NCI-H226 (cell line): ENCODE measurements around the gene POLR1G.

Source experiments
- DNase-seq: peaks from one replicate; pipeline ENCODE4 v3.0.0-alpha.2; 2015

The POLR1G gene

GRCh38 chr19:45448887-45449299 lies 42.4 kb downstream of the POLR1G start:
- DNase-seq: peak; percentile 66

DNA sequence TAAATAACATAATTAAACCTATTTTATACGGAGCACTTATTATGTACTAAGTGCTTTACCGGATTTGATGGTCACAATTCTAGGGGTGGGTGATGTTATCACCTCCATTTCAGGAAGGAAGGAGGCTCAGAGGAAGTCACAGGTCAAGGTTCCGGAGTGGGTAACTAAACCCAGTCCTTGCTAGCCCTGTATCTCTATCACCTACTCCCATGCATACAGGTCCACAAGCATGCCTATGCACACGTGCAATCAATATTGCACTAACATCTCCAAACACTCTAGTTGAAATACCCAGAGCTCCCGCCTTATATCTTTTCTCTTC lies 43.5 kb downstream of the POLR1G start:
- no peak for DNase-seq

- DNase-seq: no peak
Measured at GRCh38 chr19:45451131-45451849, 44.8 kb downstream of the POLR1G start.

GRCh38 chr19:45451850-45452387 lies 45.5 kb downstream of the POLR1G start:
- no peak for DNase-seq

GRCh38 chr19:45455707-45456499 lies 49.5 kb downstream of the POLR1G start:
- peak; percentile 100 for DNase-seq

DNA sequence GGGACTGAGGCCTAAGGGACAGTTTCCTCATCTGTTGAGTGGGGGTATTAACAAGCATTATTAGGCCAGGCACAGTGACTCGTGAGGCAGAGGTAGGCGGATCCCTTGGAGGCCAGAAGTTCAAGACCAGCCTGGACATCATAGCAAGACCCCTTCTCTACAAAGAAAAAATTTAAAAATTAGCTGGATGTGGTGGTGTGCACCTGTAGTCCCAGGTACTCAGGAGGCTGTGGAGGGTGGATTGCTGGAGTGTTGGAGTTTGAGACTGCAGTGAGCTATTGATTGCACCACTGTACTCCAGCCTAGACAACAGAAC lies 50.0 kb downstream of the POLR1G start:
- DNase-seq: no peak

DNA sequence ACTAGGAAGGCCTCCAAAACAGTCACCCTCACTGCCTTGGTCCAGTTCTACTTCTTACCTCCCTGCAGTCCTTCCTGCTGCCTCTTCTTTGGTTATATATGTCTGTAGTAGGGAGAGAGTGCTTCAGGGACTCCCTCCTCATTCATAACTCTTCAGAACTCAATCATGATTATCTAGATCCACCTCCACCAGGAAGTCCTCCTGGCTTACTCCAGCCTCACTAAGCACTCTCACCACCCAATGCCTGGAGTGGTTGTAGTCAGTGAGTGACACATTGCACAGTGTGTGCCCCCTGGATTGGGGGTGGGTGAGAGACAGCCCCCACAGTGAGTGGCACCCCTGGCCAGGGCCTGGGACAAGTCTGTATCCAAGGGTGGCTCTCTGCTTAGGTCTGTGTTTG lies 51.3 kb downstream of the POLR1G start:
- DNase-seq: no peak
